Fibroblast of mammary gland (primary cell): Measurements from ENCODE around the gene CPT1C.

Source experiments
- DNase-seq: peaks from one replicate; pipeline ENCODE4 v3.0.0-alpha.2; 2010; ENCODE audit warnings: low read depth
- H3K4me3 ChIP-seq: 2 replicates; pipeline ENCODE4 v1.5.1; 2011; ENCODE audit warnings: low read depth, mild to moderate bottlenecking, low read length, moderate library complexity; ENCODE audit not compliant: control insufficient read depth
- CTCF ChIP-seq: conservative IDR thresholded peaks from 2 replicates; pipeline ENCODE4 v1.5.1; 2011; ENCODE audit warnings: low read depth, low read length, inconsistent platforms; ENCODE audit not compliant: control insufficient read depth, insufficient read depth

The CPT1C gene

GRCh38 chr19:49687566-49688316, 3.2 kb upstream of the CPT1C start:
- TF ChIP-seq CTCF: no peak
- no peak overlapping the region for H3K4me3 ChIP-seq
- DNase-seq: no peak

DNA sequence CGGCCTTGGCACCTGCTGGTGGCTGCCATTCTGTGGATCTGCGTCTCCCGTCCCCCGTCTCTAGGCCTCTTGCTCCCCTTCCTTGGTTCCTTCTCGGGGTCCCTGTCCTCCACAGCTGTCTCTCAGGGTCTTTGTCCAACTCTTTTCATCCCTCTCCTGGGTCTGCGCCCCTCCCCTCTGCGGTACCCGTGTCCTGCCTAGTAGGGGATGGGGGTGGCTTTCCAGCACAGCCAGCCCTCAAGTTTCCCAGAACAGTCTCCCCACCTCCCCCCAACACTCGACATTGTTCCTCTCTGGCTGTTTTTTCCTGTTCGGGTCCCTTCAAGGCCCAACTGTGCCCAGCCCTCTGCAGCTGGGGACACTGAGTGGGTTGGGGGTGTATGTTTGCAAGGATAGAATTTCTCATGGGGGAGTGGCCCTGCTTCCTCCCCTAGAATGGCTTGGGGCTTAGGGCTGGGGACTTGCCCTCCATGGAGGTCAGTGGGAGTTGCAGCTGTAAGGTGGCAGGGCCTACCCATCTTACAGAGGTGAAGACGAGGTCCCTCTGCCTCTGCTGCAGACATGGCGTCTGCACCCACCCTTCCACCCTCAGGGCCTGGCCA, 2.3 kb upstream of the CPT1C start:
- no peak for TF ChIP-seq CTCF
- no peak for DNase-seq
- H3K4me3 ChIP-seq: no peak overlapping the region

DNA sequence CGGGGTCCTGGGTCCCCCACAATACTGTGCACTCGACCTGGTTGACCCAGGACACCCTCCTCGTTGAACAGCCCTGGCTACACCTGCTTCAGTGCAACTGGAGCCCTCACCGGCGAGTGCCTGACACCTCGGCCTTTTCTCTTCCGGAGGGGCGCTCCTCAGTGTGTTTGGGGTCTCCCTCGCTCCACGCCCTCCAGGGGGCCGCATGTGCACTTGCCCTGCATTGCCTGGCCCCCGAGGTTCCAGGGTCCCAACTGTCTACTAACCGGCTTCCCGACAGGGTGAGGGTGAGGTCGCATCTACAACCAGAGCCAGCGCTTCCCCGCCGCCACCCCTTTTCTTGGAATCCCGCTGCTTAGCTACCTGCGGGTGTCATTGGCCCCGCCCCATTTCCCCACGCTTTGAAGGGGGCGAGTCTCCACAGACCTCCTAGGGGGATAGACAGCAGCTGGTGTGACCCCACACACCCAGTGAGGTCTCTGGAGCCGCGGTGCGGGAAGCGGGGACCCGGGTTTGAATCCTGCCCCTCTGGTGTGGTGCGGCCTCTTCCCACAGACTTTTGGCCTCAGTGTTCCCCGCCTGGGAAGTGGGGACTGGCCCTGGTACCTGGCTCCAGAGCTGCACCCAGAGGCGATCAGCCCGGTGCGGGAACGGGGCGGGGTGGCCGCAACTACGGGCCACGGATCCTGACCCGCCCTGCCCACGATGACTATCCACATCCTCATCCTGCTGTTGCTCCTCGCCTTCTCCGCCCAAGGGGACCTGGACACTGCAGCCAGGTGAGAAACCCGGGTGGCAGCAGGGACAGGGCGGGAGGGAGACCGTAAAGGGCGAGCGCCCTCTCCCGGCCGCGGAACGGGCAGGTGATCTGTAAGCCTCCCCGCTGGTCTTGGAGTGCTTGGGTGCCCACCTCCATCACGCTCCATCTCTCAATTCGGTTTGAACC, 1.5 kb upstream of the CPT1C start, which contains the start of gene ADM5:
Gene ADM5, plus strand, starts transcription at position 462 of the 946 bp plus-strand sequence. Its CDS starts 244 bp downstream, at position 706.
- peak within 1 kb of the TSS; percentile 60 for H3K4me3 ChIP-seq
- DNase-seq: no peak
- TF ChIP-seq CTCF: peak; percentile 52

GRCh38 chr19:49690079-49690655, 749 bp upstream of the CPT1C start:
- no peak for DNase-seq
- H3K4me3 ChIP-seq: peak overlapping the region; percentile 60
- no peak for TF ChIP-seq CTCF

DNA sequence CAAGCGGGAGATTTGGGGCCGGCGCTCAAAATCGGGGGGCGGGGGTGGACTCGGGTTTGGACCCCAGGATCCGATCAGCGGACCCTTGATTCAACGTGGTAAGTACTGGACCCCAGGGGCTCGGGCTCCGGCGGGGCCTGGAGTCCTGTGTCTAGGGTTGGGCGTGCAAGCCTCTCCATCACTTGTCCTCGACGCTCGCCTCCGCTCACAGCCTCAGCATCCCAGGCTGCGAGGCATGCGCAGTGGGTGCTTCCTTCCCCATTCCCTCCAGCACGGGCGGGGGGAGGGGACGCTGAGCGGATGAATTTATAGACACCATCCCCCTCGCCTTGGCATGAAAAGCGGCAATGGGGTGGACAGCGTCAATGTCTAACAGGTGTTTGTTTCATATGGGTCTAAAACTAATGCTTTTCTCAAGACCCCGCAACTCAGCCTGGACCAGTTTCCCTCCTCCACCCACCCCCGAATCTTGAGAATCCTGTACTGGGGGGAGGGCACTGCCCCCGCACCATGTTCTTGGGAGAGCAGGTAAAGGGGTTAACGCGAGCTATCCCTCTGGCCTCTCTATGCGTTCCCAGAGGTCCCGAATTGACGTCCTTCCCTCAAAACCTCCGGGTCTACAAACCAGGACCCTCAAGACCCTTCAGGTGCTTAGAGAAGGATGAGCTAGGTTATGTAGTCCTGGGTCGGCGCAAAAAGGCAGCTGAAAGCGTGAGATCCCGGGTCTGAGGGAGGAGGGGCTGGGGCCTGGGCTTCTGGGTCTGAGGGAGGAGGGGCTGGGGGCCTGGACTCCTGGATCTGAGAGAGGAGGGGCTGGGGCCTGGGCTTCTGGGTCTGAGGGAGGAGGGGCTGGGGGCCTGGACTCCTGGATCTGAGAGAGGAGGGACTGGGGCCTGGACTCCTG, 579 bp downstream of the CPT1C start:
- TF ChIP-seq CTCF: no peak
- peak overlapping the region; percentile 60 for H3K4me3 ChIP-seq
- DNase-seq: peak; percentile 70
